GM12891 (cell line): Measurements from ENCODE around the gene SSTR3. TPM values are rescaled to one million over a fixed set of nuclear protein-coding genes. Genes with fewer than 3 reads are reported as not detected.

Source experiments
- DNase-seq: peaks from one replicate; pipeline ENCODE4 v3.0.0; 2011; ENCODE audit warnings: low spot score; ENCODE audit not compliant: insufficient read length
- FAIRE-seq: peaks from 2 replicates; lab custom pipeline; 2011; peaks lifted over from hg19 to GRCh38; lab: Jason Lieb, UNC
- PAX5 ChIP-seq: IDR thresholded peaks from 2 replicates; pipeline ENCODE4 v1.6.1; 2011; ENCODE audit warnings: low read length, moderate library complexity, mild to moderate bottlenecking; ENCODE audit not compliant: insufficient read depth, severe bottlenecking
- POLR2A ChIP-seq: IDR thresholded peaks from 2 replicates; pipeline ENCODE4 v1.6.1; 2011; ENCODE audit warnings: low read depth, low read length, control low read depth
- POLR2AphosphoS5 ChIP-seq: IDR thresholded peaks from 2 replicates; pipeline ENCODE4 v1.6.1; 2011; ENCODE audit warnings: low read depth, low read length, control low read depth
- POU2F2 ChIP-seq: IDR thresholded peaks from 2 replicates; pipeline ENCODE4 v1.6.1; 2011; ENCODE audit warnings: low read depth, mild to moderate bottlenecking, control low read depth, low read length, moderate library complexity
- SPI1 ChIP-seq: IDR thresholded peaks from 2 replicates; pipeline ENCODE4 v1.6.1; 2011; ENCODE audit warnings: low read depth, low read length, control low read depth
- TAF1 ChIP-seq: IDR thresholded peaks from 2 replicates; pipeline ENCODE4 v1.6.1; 2011; ENCODE audit warnings: low read depth, low read length, control low read depth
- polyA plus RNA-seq: library from polyadenylated mRNA; unstranded; fragments of >200 nt; gene quantifications from one replicate; pipeline ENCODE4 v1.2.1, GENCODE V29; 2012; ENCODE audit warnings: low read depth, missing spikeins, inconsistent platforms; ENCODE audit not compliant: missing spikeins

Gene SSTR3
- polyA plus RNA-seq = 3.7 TPM

DNA sequence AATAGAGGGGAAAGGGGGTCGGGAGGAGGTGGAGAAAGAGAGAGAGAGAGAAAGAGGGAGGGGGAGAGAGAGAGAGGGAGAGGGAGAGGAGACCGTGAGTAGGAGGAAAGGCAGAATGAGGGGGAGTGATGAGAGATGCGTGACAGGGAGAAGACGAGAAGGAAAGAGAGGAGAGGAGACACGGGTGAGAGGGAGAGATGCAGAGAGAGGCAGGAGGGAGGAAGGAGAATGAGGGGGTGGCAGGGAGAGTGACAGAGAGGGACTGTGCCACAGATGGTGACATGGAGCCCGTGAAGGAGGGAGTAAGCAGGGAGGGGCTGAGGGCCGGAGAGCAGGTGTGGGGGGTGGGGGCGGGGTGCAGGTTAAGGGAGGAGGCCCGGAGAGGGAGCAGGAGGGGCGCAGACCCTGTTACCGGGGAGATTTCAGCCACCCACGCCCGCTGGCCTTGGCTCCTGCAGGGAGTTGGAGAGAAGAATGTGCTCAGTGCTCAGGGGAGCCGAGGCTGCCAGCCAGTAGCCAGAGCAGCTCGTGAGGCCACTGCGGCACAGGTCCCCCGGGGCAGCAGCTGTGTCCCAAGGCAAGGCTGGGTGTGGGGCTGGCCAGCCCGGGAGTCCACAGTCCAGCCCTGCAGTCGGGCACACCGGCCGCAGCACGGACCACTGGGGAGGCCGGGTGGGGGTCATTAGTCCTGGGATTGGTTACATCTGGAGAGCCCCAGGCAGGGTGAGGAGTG lies at the start of gene SSTR3:
TSS of gene SSTR3 (minus strand) at position 304 of the 733 bp plus-strand sequence. CDS start 4,674 bp downstream, outside the sequence.
- FAIRE-seq = no peak
- TF ChIP-seq POU2F2 (no peak), POLR2A (no peak), PAX5 (no peak), TAF1 (no peak), POLR2AphosphoS5 (no peak), SPI1 (no peak)
- DNase-seq = no peak

DNA sequence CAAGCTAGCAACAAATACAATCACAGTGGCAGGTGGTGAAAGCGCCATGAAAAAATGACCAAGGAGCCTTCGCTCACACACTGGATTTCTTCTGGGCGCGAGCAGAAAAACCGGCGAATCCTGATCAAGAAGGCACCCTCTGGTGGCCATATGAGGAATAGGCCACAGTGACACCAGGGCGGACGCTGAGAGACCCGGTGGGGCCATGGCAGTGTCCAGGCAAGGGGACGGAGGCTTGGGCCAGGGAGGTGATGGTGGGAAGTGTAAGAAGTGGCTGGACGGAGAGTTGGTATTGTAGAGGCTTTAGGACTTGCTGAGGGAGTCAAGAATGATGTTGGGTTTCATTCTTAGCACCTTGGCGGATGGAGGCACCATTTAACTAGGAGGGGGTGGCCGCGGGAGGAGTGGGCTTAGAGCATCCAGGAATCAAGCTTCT lies 48.6 kb upstream of the SSTR3 start:
- DNase-seq (no peak), FAIRE-seq (peak; percentile 88)
- no peak for TF ChIP-seq POLR2A
- TF ChIP-seq POU2F2 = no peak
- no peak for TF ChIP-seq POLR2AphosphoS5
- no peak for TF ChIP-seq PAX5
- TF ChIP-seq SPI1 = no peak
- no peak for TF ChIP-seq TAF1

- FAIRE-seq (peak; percentile 76), DNase-seq (no peak)
- TF ChIP-seq POLR2A = no peak
- no peak for TF ChIP-seq PAX5
- TF ChIP-seq SPI1 = no peak
- TF ChIP-seq POLR2AphosphoS5 = no peak
- TF ChIP-seq POU2F2 = no peak
- no peak for TF ChIP-seq TAF1
Observed at GRCh38 chr22:37260155-37260795, 48.0 kb upstream of the SSTR3 start.

DNA sequence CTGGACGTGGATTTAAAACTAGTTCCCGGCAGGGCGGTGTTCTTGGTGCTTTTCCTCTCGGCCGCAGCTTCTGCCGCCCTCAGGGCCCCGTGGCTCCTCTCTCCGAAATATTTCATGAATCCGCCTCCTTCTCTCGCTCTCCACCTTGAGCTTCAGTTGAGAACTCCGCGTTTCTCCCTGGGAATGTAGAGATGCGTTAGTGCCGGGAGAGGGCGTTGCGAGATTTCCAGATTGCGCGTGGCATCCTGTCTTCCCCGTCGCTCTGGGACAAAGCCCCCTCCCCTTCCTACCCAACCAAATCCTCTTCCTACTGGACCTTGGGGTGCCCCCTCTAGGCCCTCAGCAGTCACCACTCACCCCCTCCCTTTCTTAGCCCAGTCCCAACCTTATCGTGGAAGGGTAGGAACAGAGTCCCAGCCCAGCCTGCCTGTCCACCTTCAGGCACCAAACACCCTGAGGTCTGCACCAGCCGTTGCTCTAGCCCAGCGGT lies 47.3 kb upstream of the SSTR3 start:
- FAIRE-seq (peak; percentile 35), DNase-seq (no peak)
- TF ChIP-seq POU2F2 = no peak

- no peak for TF ChIP-seq SPI1
- TF ChIP-seq POU2F2 = peak; percentile 98
- TF ChIP-seq POLR2AphosphoS5 = no peak
- DNase-seq = no peak
- FAIRE-seq = peak; percentile 69
Observed at GRCh38 chr22:37258753-37259401, 46.6 kb upstream of the SSTR3 start.

- no peak for FAIRE-seq
- TF ChIP-seq POU2F2 (no peak), POLR2A (no peak), POLR2AphosphoS5 (no peak), PAX5 (no peak), SPI1 (no peak), TAF1 (no peak)
- no peak for DNase-seq
Observed at GRCh38 chr22:37258005-37258752, 45.9 kb upstream of the SSTR3 start.

DNA sequence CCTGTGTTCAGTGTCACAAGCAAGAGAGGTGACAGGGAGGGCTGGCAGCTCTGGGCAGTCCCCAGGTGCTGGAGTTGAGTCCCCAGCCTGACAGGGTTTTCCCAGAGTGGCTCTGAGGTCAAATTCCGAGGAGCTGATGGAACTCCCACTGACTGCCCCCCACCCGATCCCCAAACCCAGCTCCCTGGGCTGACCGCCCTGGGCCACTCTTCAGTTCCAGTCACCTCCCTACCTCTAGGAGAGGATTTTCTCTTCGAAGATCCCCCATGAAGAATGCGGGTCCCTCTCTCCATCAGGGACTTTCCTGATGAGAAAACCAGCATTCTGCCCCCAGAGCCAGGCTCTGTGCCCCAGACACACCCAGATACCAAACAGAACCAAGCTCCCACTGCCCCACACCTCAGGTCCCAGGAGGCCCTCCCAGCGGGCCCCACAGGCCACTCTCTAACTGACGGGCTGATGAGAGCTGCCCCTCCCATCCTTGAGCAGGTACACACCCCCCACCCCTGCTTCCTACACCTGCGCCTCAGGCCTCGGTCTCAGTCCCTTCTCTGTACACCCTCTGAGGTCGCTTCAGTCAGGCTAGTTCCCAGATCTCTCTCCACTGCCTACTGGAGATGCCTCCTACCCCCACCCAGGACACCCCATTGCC lies 43.9 kb upstream of the SSTR3 start:
- DNase-seq (no peak), FAIRE-seq (no peak)
- TF ChIP-seq TAF1 (no peak), POU2F2 (no peak), SPI1 (no peak), POLR2A (no peak), POLR2AphosphoS5 (no peak), PAX5 (no peak)

DNA sequence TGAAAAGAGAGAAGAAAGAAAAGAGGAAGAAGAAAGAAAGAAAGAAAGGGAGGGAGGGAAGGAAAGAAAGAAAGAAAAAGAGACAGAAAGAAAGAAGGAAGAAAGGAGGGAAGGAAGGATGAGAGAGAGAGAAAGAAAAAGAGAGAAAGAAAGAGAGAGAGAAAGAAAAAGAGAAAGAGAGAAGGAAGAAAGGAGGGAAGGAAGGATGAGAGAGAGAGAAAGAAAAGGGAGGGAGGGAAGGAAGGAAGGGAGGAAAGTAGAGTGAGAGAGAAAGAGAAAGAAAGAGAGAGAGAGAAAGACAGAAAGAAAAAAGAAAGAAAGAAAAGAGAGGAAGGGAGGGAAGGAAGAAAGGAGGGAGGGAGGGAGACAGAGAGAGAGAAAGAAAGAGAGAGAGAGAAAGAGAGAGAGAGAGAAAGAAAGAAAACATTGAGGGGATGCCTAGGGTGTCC lies 43.3 kb upstream of the SSTR3 start:
- no peak for TF ChIP-seq POLR2AphosphoS5
- TF ChIP-seq TAF1 = no peak
- no peak for TF ChIP-seq POU2F2
- no peak for TF ChIP-seq PAX5
- TF ChIP-seq POLR2A = no peak
- TF ChIP-seq SPI1 = no peak
- FAIRE-seq (no peak), DNase-seq (no peak)

DNA sequence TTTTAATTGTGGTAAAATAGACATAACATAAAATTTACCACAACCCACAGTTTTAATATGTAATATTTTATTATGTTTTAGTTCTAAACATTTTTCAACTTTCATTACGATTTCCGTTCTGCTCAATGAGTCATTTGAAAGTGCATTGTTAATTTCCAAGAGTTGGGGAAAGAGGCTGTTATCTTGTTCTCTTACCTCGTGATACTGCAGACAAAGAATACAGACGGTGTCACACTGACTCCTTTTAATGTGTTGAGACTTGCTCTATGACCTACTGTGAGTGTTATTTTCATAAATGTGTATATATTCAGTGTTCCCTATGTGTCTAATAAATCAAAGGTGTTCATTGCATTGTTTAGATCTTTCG lies 42.6 kb upstream of the SSTR3 start:
- DNase-seq (no peak), FAIRE-seq (no peak)

More for the DNA sequence above, 42.6 kb upstream of the SSTR3 start:
- TF ChIP-seq SPI1 = no peak
- no peak for TF ChIP-seq PAX5
- no peak for TF ChIP-seq TAF1
- TF ChIP-seq POLR2AphosphoS5 = no peak
- TF ChIP-seq POLR2A = no peak
- TF ChIP-seq POU2F2 = no peak
